ENCODE data around the gene THAP7. TPM values are rescaled to one million over a fixed set of nuclear protein-coding genes. Genes with fewer than 3 reads are reported as not detected.
A peak's percentile ranks its signal among the peaks of the same experiment; 100 is the strongest.

The THAP7 gene
- total and polyA plus RNA-seq, 2 experiments from 2014 or later, result 49.7 to 61.1 TPM

- no peaks in the 10 kb centered on the region for H3K9me3 ChIP-seq (ENCODE audit: low read depth)
- DNase-seq (ENCODE audit: low read depth in 1 of 2, low spot score in 1 of 2), result no peak
- no peaks in the 10 kb centered on the region for H3K36me3 ChIP-seq
- no peak overlapping the region for H3K27ac ChIP-seq
- no peak for TF ChIP-seq CTCF (IDR thresholded peaks at IDR 0.05; ENCODE audit: low read depth, low read length)
- peaks cover 8% of the 10 kb centered on the region for H3K4me1 ChIP-seq (ENCODE audit: low read depth)
- H3K27me3 ChIP-seq, result peaks cover 20% of the 10 kb centered on the region
- no peak overlapping the region for H3K4me3 ChIP-seq
Measured at GRCh38 chr22:21028277-21029251, 26.6 kb upstream of the THAP7 start.

- no peak overlapping the region for H3K4me3 ChIP-seq
- peak in 1 of 2 donors; percentile 77 for DNase-seq (ENCODE audit: low read depth in 1 of 2, low spot score in 1 of 2)
- peaks cover 3% of the 10 kb centered on the region for H3K4me1 ChIP-seq (ENCODE audit: low read depth)
- no peaks in the 10 kb centered on the region for H3K36me3 ChIP-seq
- no peak overlapping the region for H3K27ac ChIP-seq
- H3K9me3 ChIP-seq (ENCODE audit: low read depth), result no peaks in the 10 kb centered on the region
- H3K27me3 ChIP-seq, result peaks cover 17% of the 10 kb centered on the region
- no peak for TF ChIP-seq CTCF (IDR thresholded peaks at IDR 0.05; ENCODE audit: low read depth, low read length)
Measured at GRCh38 chr22:21026783-21027692, 25.1 kb upstream of the THAP7 start.

GRCh38 chr22:21025763-21026755 lies 24.1 kb upstream of the THAP7 start:
- TF ChIP-seq CTCF (IDR thresholded peaks at IDR 0.05; ENCODE audit: low read depth, low read length), result no peak
- peaks cover 7% of the 10 kb centered on the region for H3K27me3 ChIP-seq
- no peaks in the 10 kb centered on the region for H3K36me3 ChIP-seq
- H3K4me1 ChIP-seq (ENCODE audit: low read depth), result no peaks in the 10 kb centered on the region
- no peak overlapping the region for H3K27ac ChIP-seq
- DNase-seq (ENCODE audit: low read depth in 1 of 2, low spot score in 1 of 2), result no peak
- no peaks in the 10 kb centered on the region for H3K9me3 ChIP-seq (ENCODE audit: low read depth)
- no peak overlapping the region for H3K4me3 ChIP-seq

DNA sequence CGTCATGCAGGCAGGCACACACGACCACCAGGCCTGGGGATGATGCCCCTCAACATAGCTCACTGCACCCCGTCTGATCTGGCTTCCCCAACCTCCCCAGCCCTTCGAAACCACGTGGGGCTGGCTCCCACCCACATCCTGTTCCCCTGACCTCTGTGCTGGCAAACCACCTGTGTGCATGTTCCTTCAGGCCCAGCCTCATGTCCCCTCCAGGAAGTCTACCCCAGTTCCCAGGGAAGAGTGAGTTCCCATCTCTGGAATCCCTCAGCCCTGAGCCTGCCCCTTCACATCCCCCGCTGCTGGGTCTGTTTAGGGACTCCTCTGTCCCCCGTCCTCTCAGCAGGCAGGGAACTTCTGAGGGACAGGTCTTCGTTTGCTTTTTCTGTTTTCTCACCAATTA lies 23.3 kb upstream of the THAP7 start:
- DNase-seq (ENCODE audit: low read depth in 1 of 2, low spot score in 1 of 2), result no peak
- H3K9me3 ChIP-seq (ENCODE audit: low read depth), result no peaks in the 10 kb centered on the region
- no peaks in the 10 kb centered on the region for H3K27me3 ChIP-seq
- no peak overlapping the region for H3K4me3 ChIP-seq
- no peak overlapping the region for H3K27ac ChIP-seq
- H3K36me3 ChIP-seq, result no peaks in the 10 kb centered on the region
- TF ChIP-seq CTCF (IDR thresholded peaks at IDR 0.05; ENCODE audit: low read depth, low read length), result no peak
- no peaks in the 10 kb centered on the region for H3K4me1 ChIP-seq (ENCODE audit: low read depth)
